A673 (cell line): ENCODE measurements around the gene FBXL4. TPM values are rescaled to one million over a fixed set of nuclear protein-coding genes. Genes with fewer than 3 reads are reported as not detected.

Experiments
- Bru-seq: library from RNA; stranded (reverse); fragments of 400-500 nt; gene quantifications from one replicate; lab custom pipeline; 2021; lab: Mats Ljungman, UMichigan
- BruChase-seq, 2 experiments: library from RNA; stranded (reverse); fragments of 400-500 nt; gene quantifications; one replicate each; lab custom pipeline; 2021; lab: Mats Ljungman, UMichigan
- BruUV-seq: library from RNA; stranded (reverse); fragments of 400-500 nt; replicated peaks from 2 replicates; lab custom pipeline; 2021; lab: Mats Ljungman, UMichigan
- CTCF ChIA-PET: fragments of 300-600 bp; sonication (Branson Sonifier 250); formaldehyde crosslinking; loops from one replicate; lab custom pipeline; 2022; ENCODE audit warnings: antibody characterized with exemption; lab: Charles Lee
- POLR2A ChIA-PET: fragments of 300-600 bp; sonication (Branson Sonifier 250); formaldehyde crosslinking; loops from one replicate; lab custom pipeline; 2022; ENCODE audit warnings: antibody characterized with exemption; ENCODE audit not compliant: low non-redundant PET; lab: Charles Lee
- DNase-seq: peaks from one replicate; pipeline ENCODE4 v3.0.0-alpha.2; 2015; ENCODE audit warnings: low spot score
- H3K27ac ChIP-seq: fragments of 200-600 bp; sonication (generic); 2 replicates; pipeline ENCODE4 v1.5.1; 2016; ENCODE audit warnings: mixed run types, low read depth, mild to moderate bottlenecking, mixed read lengths, antibody characterized with exemption, low read length; ENCODE audit not compliant: poor library complexity, severe bottlenecking
- H3K27me3 ChIP-seq: fragments of 200-600 bp; sonication (generic); replicated peaks from 2 replicates; pipeline ENCODE4 v1.6.1; 2017; ENCODE audit warnings: mixed run types, low read depth, mild to moderate bottlenecking, mixed read lengths, antibody characterized with exemption, low read length; ENCODE audit not compliant: insufficient read depth, poor library complexity
- H3K36me3 ChIP-seq: fragments of 200-600 bp; sonication (generic); 2 replicates; pipeline ENCODE4 v1.6.1; 2016; ENCODE audit warnings: mixed run types, mild to moderate bottlenecking, mixed read lengths, antibody characterized with exemption, low read length; ENCODE audit not compliant: insufficient read depth, poor library complexity, severe bottlenecking
- H3K4me1 ChIP-seq: fragments of 200-600 bp; sonication (generic); 2 replicates; pipeline ENCODE4 v1.6.1; 2017; ENCODE audit warnings: mixed run types, mild to moderate bottlenecking, mixed read lengths, antibody characterized with exemption, low read length; ENCODE audit not compliant: insufficient read depth, poor library complexity, severe bottlenecking
- H3K4me3 ChIP-seq: fragments of 200-600 bp; sonication (generic); 2 replicates; pipeline ENCODE4 v1.5.1; 2016; ENCODE audit warnings: low read depth, mixed run types, mild to moderate bottlenecking, mixed read lengths, low read length; ENCODE audit not compliant: poor library complexity, severe bottlenecking
- H3K9me3 ChIP-seq: fragments of 200-600 bp; sonication (generic); 2 replicates; pipeline ENCODE4 v1.6.1; 2016; ENCODE audit warnings: mixed run types, low read depth, mild to moderate bottlenecking, mixed read lengths, antibody characterized with exemption, low read length; ENCODE audit not compliant: poor library complexity, severe bottlenecking
- CTCF ChIP-seq: fragments of 300-800, 200-600 bp; sonication (generic); conservative IDR thresholded peaks from 2 replicates; pipeline ENCODE4 v1.5.1; 2017; ENCODE audit warnings: low read depth, mild to moderate bottlenecking, antibody characterized with exemption, low read length, moderate library complexity, mixed read lengths
- EZH2 ChIP-seq: fragments of 200-600 bp; sonication (generic); IDR thresholded peaks from 2 replicates; pipeline ENCODE4 v1.6.1; 2017; ENCODE audit warnings: borderline replicate concordance, low read depth, mild to moderate bottlenecking, mixed read lengths, antibody characterized with exemption, low read length; ENCODE audit not compliant: poor library complexity, severe bottlenecking
- intact Hi-C: fragments of 100-400 bp; cut with micrococcal nuclease; formaldehyde crosslinking; loops from one replicate; pipeline ENCODE4 v1.10.0; 2022; ENCODE audit not compliant: unreplicated experiment
- long read RNA-seq: library from polyadenylated mRNA; stranded (forward); transcript quantifications from one replicate; pipeline ENCODE4 v2.0.0, GENCODE V29; 2022
- total RNA-seq: library from RNA; stranded (reverse); gene quantifications from 2 replicates; pipeline ENCODE4 v1.2.3, GENCODE V29; 2021

The FBXL4 gene
- total RNA-seq (13.2 and 14.1 TPM in 2 replicates), Bru-seq, nascent RNA (percentile 85 among the genes with signal in this experiment), BruChase-seq, experiment 1, labeled RNA remaining after a 2-hour chase (percentile 83 among the genes with signal in this experiment), BruChase-seq, experiment 2, labeled RNA remaining after a 6-hour chase (percentile 77 among the genes with signal in this experiment)
- long read RNA-seq, full-length matches to known transcripts, result 8 of 20 reads
- long read RNA-seq, partial matches to known transcripts, result 4 of 20 reads
- long read RNA-seq, other reads (novel, unspliced or antisense), result 8 of 20 reads

DNA sequence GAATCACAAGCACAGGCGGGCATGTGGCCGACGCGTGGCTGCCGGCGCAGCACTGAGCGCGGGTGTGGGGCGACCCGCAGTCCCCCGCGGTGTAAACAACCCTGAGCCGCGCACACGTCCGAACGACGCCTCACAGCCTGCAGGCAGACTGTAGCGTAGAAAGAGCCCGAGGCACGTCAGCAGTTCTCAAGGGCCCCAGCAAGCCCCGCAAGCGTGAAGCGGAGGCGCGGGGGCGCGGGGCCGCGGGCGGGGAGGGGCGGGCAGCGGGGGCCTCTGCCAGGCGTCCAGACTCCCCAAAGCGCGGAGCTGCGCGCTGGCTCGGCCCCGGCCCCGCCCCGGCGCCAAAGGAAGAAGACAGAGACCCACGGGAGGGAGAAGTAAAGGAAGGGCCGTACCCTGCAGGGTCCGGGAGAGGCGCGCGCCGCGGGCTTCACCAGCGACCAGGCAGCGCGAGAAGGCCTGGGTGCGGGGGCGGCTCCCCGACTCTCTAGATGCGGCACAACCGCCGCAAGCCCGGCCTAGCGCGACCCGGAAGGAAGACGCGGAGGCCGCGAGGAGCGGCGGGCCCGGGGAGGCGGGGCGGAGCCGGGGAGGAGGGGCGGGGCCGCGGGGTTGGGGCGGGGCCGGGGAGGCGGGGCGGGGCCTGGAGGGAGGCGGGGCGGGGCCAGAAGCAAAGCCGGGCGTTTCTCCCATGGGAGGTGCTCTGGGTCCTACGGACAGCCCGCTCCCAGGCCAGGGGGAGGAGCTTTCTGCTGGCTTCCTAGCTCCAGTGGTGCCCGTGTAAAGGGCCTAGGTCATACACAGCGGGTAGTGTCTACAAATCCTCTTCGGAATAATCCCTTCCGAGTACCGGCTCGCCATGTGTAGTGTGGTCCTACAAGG, at the start of gene FBXL4:
Gene FBXL4 (minus strand): TSS at position 536 of the 882 bp plus-strand sequence. CDS start 20,958 bp downstream, outside the sequence.
- intact Hi-C loops, result no loop called here
- Histone ChIP-seq H3K27me3 (no peaks in the 10 kb centered on the region), H3K36me3 (no peaks in the 10 kb centered on the region), H3K4me1 (peaks cover 8% of the 10 kb centered on the region), H3K9me3 (no peaks in the 10 kb centered on the region), H3K27ac (peak within 1 kb of the TSS; percentile 91), H3K4me3 (peak within 1 kb of the TSS; percentile 56)
- ChIA-PET CTCF (no interaction called here), POLR2A (no interaction called here)
- TF ChIP-seq EZH2 (no peak), CTCF (no peak)
- peak; percentile 87 for DNase-seq
- no TSS peak for BruUV-seq

DNA sequence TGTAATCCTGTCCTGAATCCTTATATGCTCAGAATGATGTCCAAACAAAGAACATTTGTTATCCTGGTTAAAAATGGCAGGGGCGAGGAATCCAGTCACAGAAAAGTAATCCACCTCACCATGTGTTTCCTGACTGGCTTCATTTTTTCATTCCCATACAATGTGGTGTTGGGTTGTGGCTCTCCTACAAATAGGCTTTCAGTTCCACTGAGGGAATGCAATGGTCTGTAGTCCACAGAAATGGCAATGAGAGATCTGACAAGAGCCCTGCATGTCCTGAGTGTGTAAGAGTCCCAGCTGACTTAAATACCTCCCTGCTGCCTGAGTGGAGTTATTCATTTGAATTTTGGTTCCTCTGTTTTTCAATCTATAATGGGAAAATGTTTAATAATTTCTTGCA, 47.4 kb upstream of the FBXL4 start:
- CTCF ChIA-PET, result no interaction called here
- Histone ChIP-seq H3K27me3 (no peaks in the 10 kb centered on the region), H3K9me3 (no peaks in the 10 kb centered on the region), H3K4me1 (no peaks in the 10 kb centered on the region), H3K36me3 (no peaks in the 10 kb centered on the region), H3K4me3 (no peak overlapping the region), H3K27ac (no peak overlapping the region)
- POLR2A ChIA-PET, result no interaction called here
- BruUV-seq, result no TSS peak
- no peak for DNase-seq
- intact Hi-C loops, result no loop called here
- TF ChIP-seq EZH2, result no peak
- no peak for TF ChIP-seq CTCF

GRCh38 chr6:98992535-98992934, 44.8 kb upstream of the FBXL4 start:
- H3K36me3 ChIP-seq, result no peaks in the 10 kb centered on the region
- POLR2A ChIA-PET, result no interaction called here
- no peaks in the 10 kb centered on the region for H3K27me3 ChIP-seq
- H3K27ac ChIP-seq, result no peak overlapping the region
- intact Hi-C loops, result no loop called here
- H3K9me3 ChIP-seq, result no peaks in the 10 kb centered on the region
- DNase-seq, result no peak
- H3K4me3 ChIP-seq, result no peak overlapping the region
- no TSS peak for BruUV-seq
- H3K4me1 ChIP-seq, result no peaks in the 10 kb centered on the region
- TF ChIP-seq CTCF, result no peak
- TF ChIP-seq EZH2, result no peak
- CTCF ChIA-PET, result no interaction called here
